Measurements from ENCODE around the gene RPS6KA2.

The RPS6KA2 gene

GRCh38 chr6:166566026-166567011 is 60.7 kb downstream of the RPS6KA2 start:
- no peak for TF ChIP-seq CTCF (IDR thresholded peaks at IDR 0.05)

GRCh38 chr6:166565084-166565967 is 61.7 kb downstream of the RPS6KA2 start:
- no peak for TF ChIP-seq CTCF (IDR thresholded peaks at IDR 0.05)

GRCh38 chr6:166563805-166564204 is 63.2 kb downstream of the RPS6KA2 start:
- no peak for TF ChIP-seq CTCF (IDR thresholded peaks at IDR 0.05)

GRCh38 chr6:166563200-166563599 is 63.9 kb downstream of the RPS6KA2 start:
- no peak for TF ChIP-seq CTCF (IDR thresholded peaks at IDR 0.05)

- no peak for TF ChIP-seq CTCF (IDR thresholded peaks at IDR 0.05)
Observed at GRCh38 chr6:166562726-166563125, 64.3 kb downstream of the RPS6KA2 start.

- no peak for TF ChIP-seq CTCF (IDR thresholded peaks at IDR 0.05)
Observed at GRCh38 chr6:166561771-166562359, 65.2 kb downstream of the RPS6KA2 start.

- TF ChIP-seq CTCF (IDR thresholded peaks at IDR 0.05) = no peak
Observed at GRCh38 chr6:166560222-166560621, 66.8 kb downstream of the RPS6KA2 start.

Measured in LNCAP (cell line).